HTERT RPE-1 (cell line): ENCODE data around the gene MEI1.

Experiments
- in situ Hi-C: fragments of 300-500 bp; cut with MboI; formaldehyde crosslinking; loops from 4 replicates; pipeline ENCODE4 v1.14.3; 2020; ENCODE audit warnings: low sequenced_read_pairs

The MEI1 gene

DNA sequence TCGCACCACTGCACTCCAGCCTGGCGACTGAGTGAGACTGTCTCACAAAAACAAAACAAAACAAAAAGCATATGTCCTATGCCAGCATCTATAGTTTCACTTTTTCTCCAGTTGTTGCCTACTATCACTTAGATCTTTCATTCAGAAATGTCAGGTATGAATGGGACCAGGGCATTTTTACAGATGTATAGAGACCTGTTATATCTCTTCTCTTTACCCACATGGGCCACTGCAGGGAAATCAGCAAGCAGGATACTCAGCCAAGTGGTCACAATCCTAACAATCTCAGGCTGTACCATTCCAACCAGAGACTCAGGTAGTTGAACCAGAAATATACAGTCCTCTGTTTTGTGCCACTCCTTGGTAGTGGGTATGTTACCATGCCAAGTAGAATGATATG lies 117.6 kb downstream of the MEI1 start:
- in situ Hi-C loops: no loop called here

DNA sequence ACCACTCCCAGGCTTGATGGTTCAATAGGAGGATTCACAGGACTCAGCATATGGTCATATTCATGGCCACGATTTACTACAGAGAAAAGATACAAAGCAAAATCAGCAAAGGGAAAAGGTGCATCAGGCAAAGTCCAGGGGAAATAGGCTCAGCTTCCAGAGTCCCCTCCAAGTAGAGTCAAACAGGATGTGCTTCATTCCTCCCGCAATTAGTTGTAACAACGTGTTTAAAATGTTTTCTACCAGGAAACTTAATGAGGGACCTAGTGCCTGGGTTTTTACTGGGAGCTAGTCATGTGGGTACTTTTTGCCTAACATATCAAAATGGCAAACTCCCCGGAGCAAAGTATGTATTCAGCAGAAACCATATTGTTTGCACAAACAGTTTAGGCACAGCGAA lies 118.7 kb downstream of the MEI1 start:
- in situ Hi-C loops: no loop called here

GRCh38 chr22:41818596-41818995 lies 119.3 kb downstream of the MEI1 start:
- in situ Hi-C loops: no loop called here

- in situ Hi-C loops: no loop called here
Measured at GRCh38 chr22:41819257-41819656, 120.0 kb downstream of the MEI1 start.

GRCh38 chr22:41820447-41820846 lies 121.1 kb downstream of the MEI1 start:
- in situ Hi-C loops: no loop called here

DNA sequence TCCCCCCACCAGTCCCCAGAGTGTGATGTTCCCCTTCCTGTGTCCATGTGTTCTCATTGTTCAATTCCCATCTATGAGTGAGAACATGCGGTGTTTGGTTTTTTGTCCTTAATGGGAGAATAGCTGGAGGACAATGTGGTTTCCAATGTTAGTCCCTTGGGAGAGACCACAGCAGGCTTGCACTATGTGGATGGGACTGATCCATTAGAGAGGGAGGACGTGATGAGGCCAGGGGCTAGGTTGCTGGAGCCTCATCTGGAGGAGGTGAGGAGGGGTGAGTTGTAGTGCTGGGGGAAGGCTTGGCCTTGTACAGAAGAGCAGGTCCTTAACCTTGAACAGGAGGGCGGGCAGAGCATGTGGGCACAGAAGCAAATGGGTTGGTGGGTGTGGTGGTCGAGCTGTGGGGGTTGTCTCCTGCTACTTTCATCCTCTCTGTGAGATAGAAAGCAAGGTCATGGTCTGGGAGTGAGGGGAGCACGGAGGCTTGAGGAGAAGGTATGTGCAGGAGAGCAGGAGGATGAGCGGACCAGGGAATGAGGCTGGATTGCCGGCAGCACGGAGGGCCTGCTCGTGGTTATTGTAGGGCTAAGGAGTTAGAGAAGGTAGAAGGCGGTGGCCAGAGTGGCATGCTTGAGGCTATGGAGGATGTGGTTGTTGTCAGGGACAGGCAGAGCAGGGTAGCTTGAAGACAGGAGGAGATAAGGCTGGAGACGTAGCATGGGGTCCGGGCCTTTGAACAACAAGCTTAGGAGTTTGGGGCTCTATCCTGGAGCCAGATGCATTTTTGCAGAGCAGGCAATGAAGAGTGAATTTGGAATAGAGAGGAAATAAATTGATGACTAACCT lies 122.4 kb downstream of the MEI1 start:
- in situ Hi-C loops: no loop called here

DNA sequence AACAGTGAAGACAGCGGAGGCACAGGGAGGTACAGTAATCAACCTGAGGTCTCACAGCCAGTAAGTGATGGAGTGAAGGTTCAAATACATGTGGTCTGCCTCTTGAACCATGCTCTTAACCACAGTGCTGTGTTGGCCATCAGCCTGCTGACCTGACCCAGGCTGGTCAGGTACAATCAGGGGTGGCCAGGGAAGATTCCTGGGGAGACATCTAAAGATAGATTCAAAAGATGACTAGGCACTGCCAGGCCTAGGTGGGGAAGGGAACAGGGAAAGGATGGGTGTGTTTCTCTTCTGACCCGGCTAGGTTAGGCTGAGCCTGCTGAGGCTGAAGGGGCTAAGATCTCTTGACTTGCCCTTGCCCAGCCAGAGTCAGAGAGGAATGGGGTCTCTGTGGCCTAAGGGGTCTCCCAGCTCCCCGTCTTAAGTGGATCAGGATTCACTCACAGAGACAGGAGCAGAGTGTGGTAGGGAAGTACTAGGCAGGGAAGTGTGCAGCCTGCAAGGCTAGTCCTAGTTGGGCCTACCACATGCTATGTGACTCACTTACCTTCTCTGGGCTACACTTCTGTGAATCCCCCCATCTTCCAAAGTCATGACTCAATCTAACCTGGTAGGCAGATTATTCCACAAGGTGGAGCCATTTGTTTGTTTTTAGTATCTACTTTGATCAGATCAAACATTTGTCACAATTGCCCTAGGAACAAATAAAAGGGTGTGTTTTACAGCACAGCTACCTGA lies 123.2 kb downstream of the MEI1 start:
- in situ Hi-C loops: no loop called here

DNA sequence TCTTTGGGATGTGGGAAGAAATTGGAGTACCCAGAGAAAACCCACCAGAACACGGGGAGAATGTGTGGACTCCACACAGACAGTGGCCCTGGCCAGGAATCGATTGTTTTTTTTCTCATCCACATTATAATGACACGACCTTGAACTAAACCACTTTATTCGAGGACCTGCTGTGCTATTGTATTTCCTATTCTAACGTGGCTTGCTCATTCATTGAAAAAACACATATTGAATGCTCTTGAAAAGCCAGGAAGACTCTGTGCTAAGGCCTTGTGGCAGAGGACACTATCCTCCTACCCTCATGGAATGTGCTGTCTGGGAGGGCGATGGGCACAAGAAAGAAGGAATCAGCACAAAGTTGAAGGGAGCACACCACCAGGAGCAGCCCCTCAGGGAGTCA lies 124.5 kb downstream of the MEI1 start:
- in situ Hi-C loops: no loop called here

GRCh38 chr22:41825376-41825775 lies 126.1 kb downstream of the MEI1 start:
- in situ Hi-C loops: no loop called here

DNA sequence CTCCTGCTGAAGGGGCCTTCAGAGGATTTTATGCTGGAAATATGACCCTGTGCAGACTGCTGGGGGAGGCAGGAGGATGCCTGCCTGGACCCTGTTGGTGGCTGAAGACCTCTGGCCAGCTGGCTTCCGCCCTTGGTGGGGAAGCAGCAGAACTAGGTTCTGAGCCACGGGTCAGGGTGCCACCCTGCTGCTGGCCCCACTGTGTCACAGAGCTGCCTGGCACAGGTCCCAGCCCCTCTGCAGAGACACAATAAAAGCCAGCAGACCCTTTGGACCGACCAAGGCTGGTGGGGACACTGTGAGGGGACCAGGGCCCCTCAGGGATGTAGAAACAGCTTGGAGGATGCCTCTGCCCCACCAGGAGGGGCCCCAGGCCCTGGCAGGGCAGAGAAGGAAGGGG lies 126.7 kb downstream of the MEI1 start:
- in situ Hi-C loops: no loop called here

DNA sequence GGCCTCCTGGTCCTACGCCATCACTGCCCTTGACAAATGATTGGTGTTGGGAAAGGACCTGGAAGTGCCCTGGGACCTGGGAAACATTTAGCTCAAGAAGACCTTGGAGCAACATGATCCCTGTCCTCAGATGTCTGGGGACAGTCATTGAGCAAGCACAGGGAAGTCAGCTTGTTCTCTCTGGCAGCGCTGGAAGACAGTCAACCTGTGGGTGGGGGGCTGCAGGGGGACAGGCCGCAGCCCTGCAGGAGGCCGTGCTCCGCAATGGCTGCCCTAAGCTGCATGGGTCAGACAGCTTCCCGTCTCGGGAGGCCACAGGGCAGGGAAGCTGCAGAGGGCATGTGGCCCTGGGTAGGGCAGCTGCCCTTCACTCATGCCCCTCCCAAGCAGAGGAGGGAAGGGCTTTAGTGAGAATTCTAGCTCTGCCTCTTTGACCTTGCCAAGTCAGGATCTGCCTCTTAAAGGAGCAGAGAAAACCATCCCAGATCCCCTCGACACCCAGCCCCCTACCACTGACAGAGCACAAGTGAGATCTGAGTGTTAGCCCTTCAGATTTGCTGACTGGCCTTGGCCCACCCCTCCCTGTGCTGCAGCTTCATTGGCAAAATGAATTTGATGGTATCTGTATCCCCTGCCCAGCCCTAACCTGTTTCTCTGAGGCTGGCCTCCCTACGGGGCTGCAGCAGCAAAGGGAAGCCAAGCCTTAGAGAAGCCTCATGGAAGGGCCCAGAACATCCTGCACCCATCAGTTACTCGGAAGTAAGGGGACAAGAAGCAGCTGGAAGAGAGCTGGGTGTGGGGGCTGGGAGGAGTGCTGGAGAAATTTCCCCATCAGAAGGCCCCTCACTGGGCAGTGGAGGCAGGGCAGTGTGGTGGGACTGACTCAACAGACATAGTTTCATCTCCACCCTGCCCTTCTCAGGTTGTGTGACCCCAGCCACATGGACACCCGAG lies 127.4 kb downstream of the MEI1 start:
- in situ Hi-C loops: no loop called here

- in situ Hi-C loops: no loop called here
Measured at GRCh38 chr22:41827671-41828070, 128.4 kb downstream of the MEI1 start.

DNA sequence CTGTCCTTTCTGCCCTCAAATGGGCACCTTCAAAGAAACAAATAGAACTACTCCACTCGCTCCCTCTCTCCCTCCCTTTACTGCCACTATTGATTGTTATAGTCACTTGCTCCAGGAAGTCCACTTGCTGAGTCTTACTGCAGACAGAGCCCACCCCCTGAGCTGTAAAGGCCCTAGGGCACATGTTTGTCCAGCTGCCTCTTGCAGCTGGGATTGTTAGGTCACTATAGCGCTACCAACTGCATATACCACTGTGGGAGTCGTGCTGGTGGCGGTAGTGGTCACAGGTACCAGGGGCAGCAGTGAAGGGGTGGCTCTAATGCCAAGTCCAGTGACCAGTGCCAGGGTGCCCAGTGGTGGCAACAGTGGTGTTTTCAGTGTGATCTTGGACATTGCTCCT lies 129.2 kb downstream of the MEI1 start:
- in situ Hi-C loops: no loop called here

DNA sequence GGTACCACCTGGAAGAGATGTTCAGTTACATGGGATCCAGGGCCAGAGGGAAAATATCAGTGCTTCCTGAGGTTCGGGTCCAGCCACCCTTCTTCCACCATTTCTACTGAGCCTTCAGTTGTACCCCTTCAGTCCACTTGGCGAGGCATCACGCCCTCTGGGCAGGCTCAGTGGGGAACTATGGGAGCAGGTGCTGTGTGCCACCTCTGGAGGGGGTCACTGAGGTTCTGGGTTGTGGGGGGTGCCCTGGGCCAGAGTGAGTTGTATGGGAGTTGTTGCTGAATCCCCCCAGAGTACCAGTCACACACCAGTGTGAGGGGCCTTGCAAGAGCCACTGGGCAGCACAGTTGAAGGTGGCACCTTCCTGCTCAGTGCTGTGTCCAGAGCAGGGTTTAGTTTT lies 130.9 kb downstream of the MEI1 start:
- in situ Hi-C loops: no loop called here

GRCh38 chr22:41831383-41831782 lies 132.1 kb downstream of the MEI1 start:
- in situ Hi-C loops: no loop called here

GRCh38 chr22:41831828-41832552 lies 132.7 kb downstream of the MEI1 start:
- in situ Hi-C loops: no loop called here

- in situ Hi-C loops: no loop called here
Measured at GRCh38 chr22:41832553-41833368, 133.5 kb downstream of the MEI1 start, which contains the start of gene SREBF2. Gene SREBF2 (plus strand): TSS chr22:41833105. CDS start chr22:41833271, 166 bp downstream.

DNA sequence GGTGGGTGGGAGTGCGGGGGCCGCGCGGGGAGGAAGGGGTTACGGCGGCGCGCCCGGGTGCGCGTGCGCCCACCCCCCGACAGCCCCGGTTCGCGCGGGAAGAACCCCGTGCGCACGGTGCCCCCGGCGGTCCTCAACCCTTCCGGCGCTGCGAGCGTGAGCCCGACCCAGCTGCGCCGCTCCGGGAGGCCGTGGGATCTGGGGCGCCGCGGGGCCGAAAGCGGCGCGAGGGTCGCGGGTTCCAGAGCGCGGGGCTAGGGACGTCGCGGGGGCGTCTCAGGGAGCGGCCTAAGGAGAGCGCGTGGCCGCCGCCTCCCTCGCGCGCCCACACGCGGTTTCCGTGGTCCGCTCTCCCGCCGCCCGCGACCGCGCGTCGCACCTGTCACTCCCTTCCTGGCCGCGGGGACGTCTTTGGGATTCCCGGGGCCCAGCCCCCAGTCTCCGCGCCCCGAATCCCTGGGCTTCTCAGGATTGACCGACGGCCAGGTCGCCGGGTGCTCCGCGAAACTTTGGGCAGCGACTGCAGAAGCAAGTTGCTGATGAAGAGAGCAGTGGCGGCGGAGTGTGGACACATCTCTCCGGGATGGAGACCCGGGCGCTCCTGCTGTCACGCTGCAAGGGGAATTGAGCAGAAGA lies 134.2 kb downstream of the MEI1 start:
- in situ Hi-C loops: no loop called here
